HG03039 (cell line): ENCODE measurements around the gene SOX12.
"Not testable (repeated sequence)": the region's sequence is repeated elsewhere in the genome, so short reads cannot be mapped to it uniquely, and the experiment has no call there.

Experiments used
- ATAC-seq: cut with Tn5 transposase; IDR thresholded peaks from one replicate; pipeline ENCODE4 v1.9.1; 2021; ENCODE audit warnings: mild to moderate bottlenecking, moderate library complexity; ENCODE audit not compliant: unreplicated experiment

Gene SOX12

GRCh38 chr20:328975-329695 is 3.8 kb downstream of the SOX12 start:
- ATAC-seq = no peak

GRCh38 chr20:329851-330232 is 4.5 kb downstream of the SOX12 start:
- no peak for ATAC-seq

- no peak for ATAC-seq
Measured at GRCh38 chr20:330233-331149, 5.1 kb downstream of the SOX12 start.

- ATAC-seq = no peak
Measured at GRCh38 chr20:334578-334977, 9.2 kb downstream of the SOX12 start.

- ATAC-seq = not testable (repeated sequence)
Measured at GRCh38 chr20:336040-336439, 10.7 kb downstream of the SOX12 start.

- no peak for ATAC-seq
Measured at GRCh38 chr20:341682-342081, 16.3 kb downstream of the SOX12 start.

- no peak for ATAC-seq
Measured at GRCh38 chr20:343107-343506, 17.8 kb downstream of the SOX12 start.

- ATAC-seq = no peak
Measured at GRCh38 chr20:346033-346639, 20.8 kb downstream of the SOX12 start.

GRCh38 chr20:346640-347316 is 21.4 kb downstream of the SOX12 start, which contains the start of gene NRSN2:
NRSN2 (plus strand) TSS chr20:347111; CDS start chr20:349644, 2,533 bp downstream.
- peak; percentile 29 for ATAC-seq

GRCh38 chr20:347317-347639 is 21.9 kb downstream of the SOX12 start:
- ATAC-seq = peak; percentile 0

GRCh38 chr20:347640-348484 is 22.5 kb downstream of the SOX12 start:
- peak; percentile 78 for ATAC-seq

- ATAC-seq = no peak
Measured at GRCh38 chr20:348972-349841, 23.9 kb downstream of the SOX12 start.

GRCh38 chr20:353166-353565 is 27.8 kb downstream of the SOX12 start:
- ATAC-seq = no peak

- peak; percentile 82 for ATAC-seq
Measured at GRCh38 chr20:354298-354977, 29.1 kb downstream of the SOX12 start.

GRCh38 chr20:356154-356553 is 30.8 kb downstream of the SOX12 start:
- ATAC-seq = not testable (repeated sequence)

- ATAC-seq = no peak
Measured at GRCh38 chr20:356745-357144, 31.4 kb downstream of the SOX12 start.

GRCh38 chr20:358891-359555 is 33.7 kb downstream of the SOX12 start:
- no peak for ATAC-seq

- ATAC-seq = no peak
Measured at GRCh38 chr20:361561-361960, 36.2 kb downstream of the SOX12 start.
